HCT116 (cell line): Measurements from ENCODE around the gene STIM2.

Experiments
- ATF3 ChIP-seq: IDR thresholded peaks from 2 replicates; pipeline ENCODE4 v1.6.1; 2012
- CTCF ChIP-seq, 3 experiments: fragments of 200-600 bp in 1 of 3; sonication (generic) in 1 of 3; IDR thresholded peaks in 2 of 3; conservative IDR thresholded peaks in 1 of 3; 2 replicates each; pipeline ENCODE4 v1.5.1; 2012 to 2017; ENCODE audit warnings: low read depth in 2 of 3, low read length in 2 of 3, antibody characterized with exemption in 1 of 3, borderline replicate concordance in 1 of 3, control low read depth in 1 of 3, mild to moderate bottlenecking in 1 of 3, mixed read lengths in 1 of 3, mixed run types in 1 of 3, moderate library complexity in 1 of 3; ENCODE audit not compliant: insufficient read depth in 1 of 3
- ELF1 ChIP-seq: IDR thresholded peaks from 2 replicates; pipeline ENCODE4 v1.6.1; 2012; ENCODE audit warnings: low read depth, borderline replicate concordance
- EZH2 ChIP-seq: fragments of 200-600 bp; sonication (generic); IDR thresholded peaks from 2 replicates; pipeline ENCODE4 v1.6.1; 2017; ENCODE audit warnings: antibody characterized with exemption, mixed run types
- POLR2A ChIP-seq: IDR thresholded peaks from 2 replicates; pipeline ENCODE4 v1.7.0; 2011; ENCODE audit warnings: borderline replicate concordance; ENCODE audit not compliant: insufficient read depth, insufficient read length; ENCODE audit errors: extremely low read depth
- POLR2AphosphoS5 ChIP-seq: IDR thresholded peaks from 2 replicates; pipeline ENCODE4 v1.6.1; 2011; ENCODE audit warnings: mild to moderate bottlenecking, low read depth, low read length, moderate library complexity
- RAD21 ChIP-seq: IDR thresholded peaks from 2 replicates; pipeline ENCODE4 v1.6.1; 2012; ENCODE audit warnings: low read depth, mild to moderate bottlenecking
- REST ChIP-seq: IDR thresholded peaks from 2 replicates; pipeline ENCODE4 v1.6.1; 2012; ENCODE audit warnings: low read depth
- SIN3A ChIP-seq: IDR thresholded peaks from 2 replicates; pipeline ENCODE4 v1.6.1; 2012; ENCODE audit warnings: low read depth
- SP1 ChIP-seq: IDR thresholded peaks from 2 replicates; pipeline ENCODE4 v1.6.1; 2012; ENCODE audit warnings: low read depth
- YY1 ChIP-seq: IDR thresholded peaks from 2 replicates; pipeline ENCODE4 v1.6.1; 2011; ENCODE audit warnings: low read length, low read depth, moderate library complexity, mild to moderate bottlenecking; ENCODE audit not compliant: insufficient replicate concordance; ENCODE audit errors: extremely low read depth
- ZFX ChIP-seq: fragments of 450-650 bp; IDR thresholded peaks from 2 replicates; pipeline ENCODE4 v1.6.1; 2017
- ZNF274 ChIP-seq: fragments of 200-500 bp; sonication (Bioruptor generic); IDR thresholded peaks from 2 replicates; pipeline ENCODE4 v1.6.1; 2014; ENCODE audit warnings: mild to moderate bottlenecking, low read depth, low read length, inconsistent platforms

- TF ChIP-seq POLR2A (no peak), POLR2AphosphoS5 (no peak), CTCF (IDR thresholded peaks at IDR 0.05 in 2 of 3, conservative IDR thresholded peaks at IDR 0.05 in 1 of 3; ENCODE audit: borderline replicate concordance in 1 of 3, insufficient read depth in 1 of 3, low read depth in 2 of 3, low read length in 2 of 3) (no peak), ELF1 (no peak), SP1 (no peak), SIN3A (no peak), ZNF274 (no peak), EZH2 (no peak), ZFX (no peak), ATF3 (no peak), RAD21 (no peak), YY1 (no peak), REST (no peak)
Measured at GRCh38 chr4:26864899-26865298, 4.3 kb downstream of the STIM2 start.
